Limb (tissue), 2 donors: Measurements from ENCODE around the gene SWAP70.

Experiments
- DNase-seq, 2 donors: peaks; one replicate each; pipeline ENCODE4 v3.0.0-alpha.2; 2016; ENCODE audit errors: extremely low spot score in 2 of 2

SWAP70 gene

DNA sequence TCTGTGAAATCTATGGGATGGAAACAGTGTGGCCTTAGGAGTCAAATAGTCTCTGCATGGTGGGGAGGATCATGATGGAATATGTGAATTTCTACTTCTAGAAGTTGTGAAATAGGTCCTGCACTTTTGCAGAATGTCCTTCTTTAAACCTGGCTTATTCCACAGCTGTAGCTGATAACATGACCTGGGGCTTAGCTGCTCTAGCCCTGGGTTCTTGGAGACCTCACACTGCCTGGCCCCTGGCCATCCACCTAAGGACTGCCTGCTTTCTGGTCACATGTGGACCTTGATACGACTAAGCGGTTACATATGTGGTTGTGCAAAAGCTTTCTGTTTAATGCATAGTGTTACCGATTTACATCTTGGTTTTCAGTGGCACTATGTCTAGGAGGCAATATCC is 88.2 kb downstream of the SWAP70 start:
- no peak for DNase-seq

- DNase-seq: no peak
Measured at GRCh38 chr11:9753021-9753420, 89.1 kb downstream of the SWAP70 start.

DNA sequence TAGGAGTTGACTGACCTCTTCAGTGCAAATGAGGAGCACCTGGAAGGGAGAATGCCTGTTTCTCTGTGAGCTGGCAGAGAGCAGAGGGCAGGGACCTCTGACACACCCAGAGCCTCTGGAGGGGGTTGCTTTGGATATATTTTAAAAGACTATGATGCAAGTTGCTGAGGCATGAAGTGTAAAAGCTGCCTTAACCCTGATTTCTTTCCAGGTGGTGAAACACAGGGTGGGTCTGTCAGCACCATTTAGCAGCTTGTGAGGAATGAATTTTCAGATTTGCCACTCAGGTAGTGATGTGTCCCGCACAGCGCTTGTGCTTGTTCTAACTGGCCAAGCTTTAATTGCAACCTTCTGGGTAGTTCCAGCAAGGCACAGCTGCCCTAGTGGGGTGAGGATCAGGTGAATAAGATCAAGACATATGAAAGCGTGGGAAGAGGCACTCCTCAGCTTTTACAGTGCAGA is 90.2 kb downstream of the SWAP70 start:
- no peak for DNase-seq

DNA sequence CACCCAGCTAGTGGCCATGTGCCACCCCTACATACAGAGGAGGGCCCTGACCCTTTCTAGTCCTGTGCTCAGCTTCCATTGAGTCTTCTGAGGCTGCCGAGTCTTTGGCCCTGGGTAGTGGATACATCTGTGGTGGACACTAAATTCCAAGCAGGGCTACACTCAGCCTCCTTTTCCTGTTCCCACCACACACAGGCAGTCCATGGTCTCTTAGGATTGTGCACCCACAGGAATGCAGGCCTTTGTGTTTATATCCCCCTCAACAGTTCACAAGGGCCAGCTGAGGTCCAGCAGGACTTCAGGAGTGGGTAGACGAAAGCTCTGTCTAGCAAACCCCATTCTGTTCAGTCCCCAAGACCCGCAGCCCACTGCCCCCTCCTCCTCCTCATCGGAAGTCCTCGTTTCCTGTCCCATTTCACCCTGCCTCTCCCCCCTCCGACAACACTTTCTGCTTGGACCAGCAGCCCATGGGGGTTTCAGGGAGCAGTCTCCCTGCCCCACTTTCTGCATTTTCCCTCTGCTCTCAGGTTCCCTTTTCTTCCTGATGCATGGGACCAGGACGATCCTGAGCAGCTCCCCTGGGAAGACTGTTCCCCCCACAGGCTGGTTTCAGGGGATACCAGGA is 91.8 kb downstream of the SWAP70 start:
- no peak for DNase-seq

GRCh38 chr11:9756461-9756860 is 92.6 kb downstream of the SWAP70 start:
- DNase-seq: no peak

- no peak for DNase-seq
Measured at GRCh38 chr11:9756878-9757277, 93.0 kb downstream of the SWAP70 start.

GRCh38 chr11:9757809-9758636 is 94.1 kb downstream of the SWAP70 start:
- peak; percentile 77 to 90 for DNase-seq

DNA sequence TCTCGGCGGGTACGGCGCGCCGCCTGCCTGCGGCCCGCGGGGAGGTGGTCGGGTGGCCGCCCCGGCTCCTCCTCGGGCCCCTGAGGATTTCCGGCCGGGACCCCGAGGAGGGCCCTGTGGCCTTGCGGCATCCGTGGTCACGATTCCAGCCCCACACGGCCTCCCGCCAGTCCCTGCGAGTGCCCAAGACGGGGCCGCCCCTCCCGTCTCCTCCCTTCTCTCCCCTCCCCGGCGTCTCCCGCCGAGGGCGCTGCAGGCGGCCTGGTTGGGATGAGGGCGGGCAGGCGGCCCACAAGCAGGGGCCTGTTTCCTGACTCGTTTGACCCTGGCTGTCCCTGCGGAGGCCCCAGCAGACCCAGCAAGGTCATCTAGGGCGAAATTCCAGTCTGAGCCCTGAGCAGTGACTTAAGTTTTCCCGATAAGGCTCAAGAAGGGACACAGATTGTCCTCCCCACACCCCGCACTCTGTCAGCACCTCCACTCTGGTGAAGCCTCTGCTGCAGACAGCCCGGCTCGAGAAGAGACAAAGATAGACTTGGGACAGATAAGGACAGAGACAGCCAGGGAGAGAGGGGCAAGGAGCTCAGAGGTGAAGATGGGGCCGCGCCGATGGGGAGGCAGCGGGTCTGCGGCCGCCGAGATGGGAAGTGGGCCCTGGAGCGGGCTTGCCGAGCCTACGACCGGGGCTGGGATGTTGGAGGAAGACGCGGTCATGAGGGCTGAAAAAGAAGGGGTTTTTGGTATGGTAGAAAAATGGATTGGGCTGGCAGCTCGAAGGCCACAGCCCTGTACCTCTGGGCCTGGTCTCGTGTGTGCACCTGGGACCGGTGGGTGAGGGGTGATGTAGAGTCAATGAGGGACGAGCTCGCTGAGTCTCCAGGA is 95.0 kb downstream of the SWAP70 start:
- DNase-seq: peak; percentile 58 to 80

DNA sequence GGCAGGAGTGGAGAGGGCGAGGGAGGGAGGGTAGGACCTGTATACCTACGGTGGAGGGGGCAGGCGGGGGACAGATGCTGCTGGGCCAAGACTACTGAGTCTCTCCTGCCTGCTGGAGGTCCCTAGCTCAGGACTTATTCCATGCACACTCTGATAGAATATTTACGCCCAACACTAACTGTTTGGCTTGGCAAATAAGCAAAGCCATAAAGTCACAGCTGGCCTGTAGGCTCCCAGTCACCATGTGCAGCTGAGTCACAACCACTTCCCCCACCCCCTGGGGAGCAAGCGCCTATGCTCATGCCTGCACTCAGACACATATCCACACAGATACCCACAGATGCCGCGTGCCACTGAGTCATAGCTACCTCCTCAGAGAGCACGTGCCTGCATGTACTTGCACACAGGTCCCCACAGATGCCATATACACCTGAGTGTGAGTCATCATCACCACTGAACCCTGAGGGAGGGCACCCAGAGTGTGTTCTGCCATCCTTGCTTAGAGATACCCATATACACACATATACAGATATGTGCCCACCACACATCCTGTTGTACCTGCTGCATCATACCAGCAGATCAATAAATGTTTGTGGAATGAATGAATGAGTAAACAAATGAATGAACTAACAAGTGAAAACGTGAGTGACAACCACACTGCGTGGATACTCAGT is 95.8 kb downstream of the SWAP70 start:
- peak in 1 of 2 donors; percentile 62 for DNase-seq

DNA sequence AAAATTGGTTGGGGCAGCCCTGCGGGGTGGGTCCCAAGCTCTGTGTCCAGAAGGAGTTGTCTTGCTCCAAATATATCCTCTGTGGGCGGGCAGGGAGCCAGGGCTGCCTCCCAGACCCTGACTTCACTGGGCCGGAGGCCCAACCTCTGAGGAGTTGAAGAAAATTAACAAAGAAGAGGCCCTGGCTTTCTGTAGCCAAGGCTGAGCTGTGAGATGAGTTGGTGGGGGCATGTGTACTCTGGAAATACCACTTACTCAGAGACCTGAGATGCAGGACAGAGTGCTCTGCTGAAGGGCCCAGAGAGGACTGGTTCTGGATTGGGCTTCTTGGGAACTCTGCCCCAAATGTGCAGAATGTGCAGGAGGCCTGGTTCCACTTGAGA is 96.3 kb downstream of the SWAP70 start:
- DNase-seq: peak; percentile 65 to 68

GRCh38 chr11:9761441-9761945 is 97.6 kb downstream of the SWAP70 start:
- no peak for DNase-seq

- DNase-seq: no peak
Measured at GRCh38 chr11:9762531-9762930, 98.7 kb downstream of the SWAP70 start.

GRCh38 chr11:9763301-9763700 is 99.4 kb downstream of the SWAP70 start:
- no peak for DNase-seq

- DNase-seq: peak; percentile 61 to 62
Measured at GRCh38 chr11:9765320-9766101, 101.6 kb downstream of the SWAP70 start.

DNA sequence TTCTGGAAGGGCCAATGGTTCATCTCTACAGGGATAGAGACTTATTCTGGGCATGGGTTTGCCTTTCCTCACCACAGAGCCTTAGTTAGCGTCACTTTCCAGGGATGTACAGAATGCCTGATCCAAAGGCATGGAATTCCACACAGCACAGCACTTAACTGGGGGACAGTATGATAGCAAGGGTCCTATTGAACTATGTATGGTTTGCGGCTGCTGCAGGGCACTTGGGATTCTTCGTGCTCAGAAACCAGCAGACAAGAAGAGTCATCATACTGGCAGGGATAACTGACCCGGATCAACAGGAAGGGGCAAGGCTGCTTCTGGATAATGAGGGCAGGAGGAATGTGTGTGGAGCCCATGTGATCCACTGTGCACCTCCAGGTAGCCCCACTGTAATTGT is 105.7 kb downstream of the SWAP70 start:
- no peak for DNase-seq

DNA sequence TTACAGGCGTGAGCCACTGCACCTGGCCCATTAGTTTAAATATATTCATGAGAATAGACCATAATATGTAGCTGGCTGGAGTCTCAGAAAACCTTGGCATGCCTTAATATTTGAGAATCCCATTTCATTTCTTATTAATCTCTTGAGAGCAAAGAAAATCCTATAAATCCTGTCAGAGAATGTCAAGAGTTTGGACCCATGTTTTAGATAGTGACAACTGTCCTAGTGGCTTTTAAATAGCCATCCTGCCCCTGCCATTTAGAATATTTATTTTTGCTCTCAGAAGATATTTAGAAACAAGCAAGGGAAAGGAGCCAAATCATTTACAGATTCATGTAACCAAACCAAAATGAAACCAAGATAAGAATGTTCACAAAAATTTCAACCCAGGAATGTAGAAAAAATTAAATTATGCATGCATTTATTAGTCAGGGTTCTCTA is 107.2 kb downstream of the SWAP70 start:
- no peak for DNase-seq

DNA sequence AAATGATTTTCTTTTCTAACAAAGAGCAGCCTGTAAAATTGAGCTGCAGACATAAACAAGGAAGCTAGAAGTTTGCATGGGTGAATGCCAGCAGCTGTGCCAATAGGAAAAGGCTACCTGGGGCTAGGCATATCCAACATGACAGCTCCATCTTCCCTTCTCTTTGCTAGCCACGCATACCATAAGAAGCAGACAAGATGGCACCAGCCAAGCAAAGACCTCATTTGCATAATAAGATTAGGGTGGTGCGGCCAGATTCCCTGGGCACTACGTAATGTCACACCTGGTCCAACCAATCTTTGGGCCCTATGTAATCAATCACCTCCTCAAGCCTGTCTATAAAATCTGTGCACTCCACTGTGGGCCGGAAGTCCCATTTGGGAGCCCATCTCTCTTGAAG is 108.3 kb downstream of the SWAP70 start:
- no peak for DNase-seq

DNA sequence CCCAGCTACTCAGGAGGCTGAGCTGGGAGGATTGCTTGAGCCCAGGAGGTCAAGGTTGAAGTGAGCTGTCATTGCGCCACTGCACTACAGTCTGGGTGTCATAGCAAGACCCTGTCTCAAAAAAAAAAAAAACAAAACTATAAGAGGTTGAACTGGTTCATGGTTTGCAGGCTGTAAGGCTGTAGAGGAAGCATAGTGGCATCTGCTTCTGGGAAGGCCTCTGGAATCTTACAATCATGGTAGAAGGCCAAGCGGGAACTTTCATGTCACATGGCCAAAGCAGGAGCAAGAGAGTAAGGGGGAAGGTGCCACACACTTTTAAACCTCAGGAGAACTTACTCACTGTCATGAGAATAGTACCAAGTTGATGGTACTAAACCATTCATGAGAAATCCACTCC is 109.6 kb downstream of the SWAP70 start:
- DNase-seq: no peak

GRCh38 chr11:9774109-9774508 is 110.2 kb downstream of the SWAP70 start:
- no peak for DNase-seq
